Measurements from ENCODE around the gene DMRTA2.

DNA sequence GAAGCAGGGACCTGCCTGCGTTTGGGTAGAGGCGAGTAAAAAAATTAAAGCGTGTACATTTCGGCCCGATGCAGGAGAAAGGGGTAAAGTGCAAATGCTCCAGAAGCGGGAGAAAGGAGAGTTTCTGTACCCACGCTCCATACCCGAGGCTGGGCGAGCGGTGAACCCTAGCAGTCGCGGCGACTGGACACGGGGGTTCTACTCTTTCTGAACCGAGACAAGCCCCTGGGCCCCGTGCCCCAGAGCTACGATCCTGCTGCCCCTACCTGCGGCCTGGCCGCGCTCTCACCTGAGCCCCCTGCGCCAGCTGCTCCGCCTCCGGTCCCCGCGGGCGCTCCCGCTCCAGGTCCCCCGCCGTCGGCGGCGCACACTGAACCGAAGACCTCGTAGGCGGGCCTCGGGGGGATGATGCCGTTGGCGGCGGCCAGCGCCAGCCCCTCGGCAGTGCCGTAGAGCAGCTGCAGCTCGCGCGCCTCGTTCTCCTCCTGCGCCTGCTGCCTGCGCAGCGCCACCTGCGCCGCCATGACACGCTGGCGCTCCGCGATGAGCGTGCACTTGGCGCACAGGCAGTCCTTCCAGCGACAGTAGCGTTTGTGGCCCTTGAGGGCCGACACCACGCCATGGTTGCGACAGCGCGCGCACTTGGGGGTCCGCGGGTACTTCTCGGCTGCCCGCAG lies 2.4 kb downstream of the DMRTA2 start:
- TF ChIP-seq YY1 (IDR thresholded peaks at IDR 0.05; ENCODE audit: insufficient read depth, insufficient read length) (peak; percentile 46), ZNF274 (IDR thresholded peaks at IDR 0.05; ENCODE audit: low read depth, low read length) (no peak), SUZ12 (IDR thresholded peaks at IDR 0.05; ENCODE audit: extremely low read depth, insufficient read depth, insufficient read length) (peak; percentile 100)
